ENCODE results near the gene PKD1L1.

DNA sequence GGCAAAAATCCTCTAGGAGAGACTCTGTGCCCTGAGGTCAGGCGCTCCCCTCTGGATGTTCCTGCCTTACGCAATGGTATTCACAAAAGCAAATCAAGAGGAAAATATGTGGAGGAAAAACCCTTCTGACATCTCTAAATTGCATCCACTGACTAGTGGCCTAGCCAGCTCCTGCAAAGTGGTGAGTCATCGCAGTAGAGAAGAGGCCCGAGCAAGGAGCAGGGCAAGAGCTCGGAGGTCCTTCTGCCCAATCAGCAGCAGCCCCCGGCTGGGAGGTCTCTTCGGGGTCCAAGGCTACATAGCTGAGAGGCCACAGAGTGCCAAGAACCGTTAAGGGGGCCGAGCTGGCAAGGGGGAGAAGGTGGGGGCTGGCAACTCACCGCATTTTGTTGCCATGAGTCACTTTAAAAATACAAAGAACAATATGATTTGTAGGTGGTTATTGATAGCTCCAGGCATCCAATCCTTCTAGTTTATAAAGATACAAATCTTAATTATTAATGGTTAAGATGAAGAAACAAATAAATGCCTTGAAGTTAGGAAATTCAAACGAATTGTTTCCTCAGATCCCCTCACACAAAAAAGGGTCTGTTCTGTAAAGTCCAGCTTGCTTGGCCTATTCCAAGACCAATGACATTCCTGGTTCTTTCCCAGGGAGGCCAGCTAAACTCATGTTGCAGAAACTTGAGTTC lies 161.6 kb downstream of the PKD1L1 start:
- TF ChIP-seq FOXP1 (CRISPR knock-in tag; IDR thresholded peaks at IDR 0.05; ENCODE audit: borderline replicate concordance) (no peak), MXD4 (CRISPR knock-in tag; IDR thresholded peaks at IDR 0.05; ENCODE audit: borderline replicate concordance) (no peak), TEAD4 (CRISPR knock-in tag; IDR thresholded peaks at IDR 0.05) (no peak)
- TF ChIP-seq, protein P1, sequence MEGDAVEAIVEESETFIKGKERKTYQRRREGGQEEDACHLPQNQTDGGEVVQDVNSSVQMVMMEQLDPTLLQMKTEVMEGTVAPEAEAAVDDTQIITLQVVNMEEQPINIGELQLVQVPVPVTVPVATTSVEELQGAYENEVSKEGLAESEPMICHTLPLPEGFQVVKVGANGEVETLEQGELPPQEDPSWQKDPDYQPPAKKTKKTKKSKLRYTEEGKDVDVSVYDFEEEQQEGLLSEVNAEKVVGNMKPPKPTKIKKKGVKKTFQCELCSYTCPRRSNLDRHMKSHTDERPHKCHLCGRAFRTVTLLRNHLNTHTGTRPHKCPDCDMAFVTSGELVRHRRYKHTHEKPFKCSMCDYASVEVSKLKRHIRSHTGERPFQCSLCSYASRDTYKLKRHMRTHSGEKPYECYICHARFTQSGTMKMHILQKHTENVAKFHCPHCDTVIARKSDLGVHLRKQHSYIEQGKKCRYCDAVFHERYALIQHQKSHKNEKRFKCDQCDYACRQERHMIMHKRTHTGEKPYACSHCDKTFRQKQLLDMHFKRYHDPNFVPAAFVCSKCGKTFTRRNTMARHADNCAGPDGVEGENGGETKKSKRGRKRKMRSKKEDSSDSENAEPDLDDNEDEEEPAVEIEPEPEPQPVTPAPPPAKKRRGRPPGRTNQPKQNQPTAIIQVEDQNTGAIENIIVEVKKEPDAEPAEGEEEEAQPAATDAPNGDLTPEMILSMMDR (IDR thresholded peaks at IDR 0.05) = no peak
